Measurements from ENCODE around the gene FMN1.

FMN1 gene

GRCh38 chr15:33066584-33066983 lies 127.9 kb downstream of the FMN1 start:
- DNase-seq (ENCODE audit: low read depth) = no peak
- TF ChIP-seq CTCF (conservative IDR thresholded peaks at IDR 0.05; ENCODE audit: low read length) = no peak
- peak overlapping the region; percentile 22 for H3K4me3 ChIP-seq (ENCODE audit: low read length)

- DNase-seq (ENCODE audit: low read depth) = peak; percentile 78
- TF ChIP-seq CTCF (conservative IDR thresholded peaks at IDR 0.05; ENCODE audit: low read length) = no peak
These were observed 129.6 kb downstream of the FMN1 start for GRCh38 chr15:33064878-33065277.

GRCh38 chr15:33059184-33059583 lies 135.3 kb downstream of the FMN1 start:
- peak; percentile 38 for DNase-seq (ENCODE audit: low read depth)
- no peak for TF ChIP-seq CTCF (conservative IDR thresholded peaks at IDR 0.05; ENCODE audit: low read length)
- no peak overlapping the region for H3K4me3 ChIP-seq (ENCODE audit: low read length)

More at GRCh38 chr15:33064878-33065277, 129.6 kb downstream of the FMN1 start:
- peak overlapping the region; percentile 6 for H3K4me3 ChIP-seq (ENCODE audit: low read length)

GRCh38 chr15:33057845-33058244 lies 136.7 kb downstream of the FMN1 start:
- no peak for TF ChIP-seq CTCF (conservative IDR thresholded peaks at IDR 0.05; ENCODE audit: low read length)
- no peak overlapping the region for H3K4me3 ChIP-seq (ENCODE audit: low read length)
- DNase-seq (ENCODE audit: low read depth) = no peak

GRCh38 chr15:33055962-33056361 lies 138.6 kb downstream of the FMN1 start:
- no peak for DNase-seq (ENCODE audit: low read depth)
- TF ChIP-seq CTCF (conservative IDR thresholded peaks at IDR 0.05; ENCODE audit: low read length) = no peak
- no peak overlapping the region for H3K4me3 ChIP-seq (ENCODE audit: low read length)

- no peak for TF ChIP-seq CTCF (conservative IDR thresholded peaks at IDR 0.05; ENCODE audit: low read length)
- H3K4me3 ChIP-seq (ENCODE audit: low read length) = no peak overlapping the region
- no peak for DNase-seq (ENCODE audit: low read depth)
These were observed 143.0 kb downstream of the FMN1 start for GRCh38 chr15:33051528-33051927.

GRCh38 chr15:33048255-33048654 lies 146.3 kb downstream of the FMN1 start:
- no peak for TF ChIP-seq CTCF (conservative IDR thresholded peaks at IDR 0.05; ENCODE audit: low read length)
- H3K4me3 ChIP-seq (ENCODE audit: low read length) = no peak overlapping the region
- no peak for DNase-seq (ENCODE audit: low read depth)
